Activated T-helper 1 cell treated with Interleukin-2 at 50 U/mL for 16 hours (primary cell): ENCODE results near the gene BTBD6.
"Not testable (repeated sequence)": the region's sequence is repeated elsewhere in the genome, so short reads cannot be mapped to it uniquely, and the experiment has no call there.

Source experiments
- DNase-seq: peaks from one replicate; pipeline ENCODE4 v3.0.0-alpha.2; 2020; ENCODE audit warnings: low read depth

Gene BTBD6

DNA sequence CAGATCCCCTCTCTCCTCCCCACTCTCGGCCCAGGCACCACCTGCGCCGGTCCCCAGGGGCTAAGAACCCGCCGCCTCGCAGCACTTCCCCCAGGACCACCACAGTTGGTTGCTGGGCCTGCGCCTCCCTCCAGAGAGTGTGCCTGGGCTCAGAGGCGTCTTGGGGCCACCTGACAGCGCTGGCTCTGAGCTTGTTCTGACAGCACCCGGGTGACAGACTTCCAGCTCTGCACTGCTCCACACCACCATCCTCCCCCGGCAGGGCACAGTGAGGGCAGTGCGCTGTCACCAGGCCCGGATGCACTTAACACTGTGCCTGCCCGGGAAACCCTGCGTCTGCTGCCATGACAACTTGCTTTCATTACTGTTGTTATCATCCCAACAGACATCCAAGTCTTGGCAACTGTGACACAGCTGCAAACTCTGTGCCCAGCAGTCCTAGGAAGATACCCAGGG lies 45.8 kb downstream of the BTBD6 start:
- DNase-seq, result peak; percentile 32

DNA sequence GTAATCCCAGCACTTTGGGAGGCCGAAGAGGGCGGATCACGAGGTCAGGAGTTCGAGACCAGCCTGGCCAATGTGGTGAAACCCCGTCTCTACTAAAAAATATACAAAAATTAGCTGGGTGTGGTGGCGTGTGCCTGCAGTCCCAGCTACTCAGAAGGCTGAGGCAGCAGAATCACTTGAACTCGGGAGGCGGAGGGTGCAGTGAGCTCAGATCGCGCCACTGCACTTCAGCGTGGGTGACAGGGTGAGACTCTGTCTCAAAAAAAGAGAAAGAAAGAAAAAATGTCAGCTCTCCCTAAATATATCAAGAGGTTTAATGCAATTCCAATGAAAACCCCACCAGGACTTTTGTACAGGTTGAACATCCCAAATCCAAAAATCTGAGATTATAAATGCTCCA lies 49.0 kb downstream of the BTBD6 start:
- DNase-seq, result not testable (repeated sequence)

DNA sequence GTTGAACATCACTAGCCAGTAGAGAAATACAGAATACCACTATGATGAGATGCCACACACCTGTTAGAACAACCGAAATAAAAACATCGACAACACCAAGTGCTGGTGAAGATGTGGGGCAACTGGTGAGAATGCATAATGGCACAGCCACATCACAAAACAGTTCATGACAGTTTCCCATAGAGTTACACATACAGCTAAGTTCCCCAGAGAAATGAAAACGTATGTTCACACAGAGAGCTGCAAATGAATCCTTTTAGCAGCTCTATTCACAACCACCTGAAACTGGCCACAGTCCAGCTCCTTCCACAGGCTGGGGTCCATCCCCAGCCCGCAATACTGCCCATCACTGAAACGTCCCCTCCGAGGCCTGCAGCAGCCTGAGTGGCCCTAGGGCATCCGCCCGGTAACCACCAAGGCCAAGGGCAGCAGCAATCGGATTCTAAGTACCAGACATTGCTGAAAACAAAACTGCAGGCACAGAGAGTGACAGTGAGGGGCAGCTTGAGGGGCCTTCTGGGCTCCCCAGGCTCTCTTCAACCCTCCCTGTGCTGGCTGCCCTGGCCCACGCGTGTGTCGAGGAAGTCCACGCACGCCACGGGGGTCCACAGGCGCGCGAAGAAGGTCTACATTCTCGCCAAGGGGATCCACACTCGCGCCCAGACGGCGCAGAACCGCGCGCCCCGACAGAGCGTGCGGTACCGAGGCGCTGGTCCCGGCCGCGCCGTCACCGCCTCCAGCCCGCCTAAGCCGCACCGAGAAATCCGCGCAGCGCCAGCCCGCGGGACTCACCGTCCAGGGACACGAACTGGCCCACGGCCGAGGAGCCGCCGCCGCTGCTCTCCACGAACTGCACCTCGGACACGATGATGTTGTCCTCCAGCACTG lies 51.6 kb downstream of the BTBD6 start:
- DNase-seq, result no peak
